Muscle layer of duodenum (tissue), 2 donors: ENCODE data around the gene MYO15A.
"Not testable (repeated sequence)": the region's sequence is repeated elsewhere in the genome, so short reads cannot be mapped to it uniquely, and the experiment has no call there.

Experiments used
- H3K27ac ChIP-seq: one replicate; pipeline ENCODE4 v1.7.0; 2013; ENCODE audit warnings: mild to moderate bottlenecking, low read length
- H3K27me3 ChIP-seq: one replicate; pipeline ENCODE4 v1.7.0; 2013; ENCODE audit warnings: low read depth, mild to moderate bottlenecking, control low read depth, low read length
- H3K36me3 ChIP-seq, 2 donors: one replicate each; pipeline ENCODE4 v1.7.0; 2013; ENCODE audit warnings: low read length in 2 of 2, control low read depth in 1 of 2, mild to moderate bottlenecking in 1 of 2; ENCODE audit not compliant: insufficient read depth in 2 of 2, control insufficient read depth in 1 of 2
- H3K4me1 ChIP-seq, 2 donors: one replicate each; pipeline ENCODE4 v1.7.0; 2013; ENCODE audit warnings: low read length in 2 of 2, mild to moderate bottlenecking in 2 of 2, control low read depth in 1 of 2, moderate library complexity in 1 of 2; ENCODE audit not compliant: insufficient read depth in 2 of 2, control insufficient read depth in 1 of 2
- H3K4me3 ChIP-seq, 2 donors: one replicate each; pipeline ENCODE4 v1.7.0; 2013; ENCODE audit warnings: low read length in 2 of 2, low read depth in 1 of 2, mild to moderate bottlenecking in 1 of 2
- H3K9me3 ChIP-seq, 2 donors: one replicate each; pipeline ENCODE4 v1.7.0; 2013; ENCODE audit warnings: low read length in 2 of 2, control low read depth in 1 of 2, mild to moderate bottlenecking in 1 of 2; ENCODE audit not compliant: control insufficient read depth in 1 of 2
- donor health status: healthy.

The MYO15A gene

DNA sequence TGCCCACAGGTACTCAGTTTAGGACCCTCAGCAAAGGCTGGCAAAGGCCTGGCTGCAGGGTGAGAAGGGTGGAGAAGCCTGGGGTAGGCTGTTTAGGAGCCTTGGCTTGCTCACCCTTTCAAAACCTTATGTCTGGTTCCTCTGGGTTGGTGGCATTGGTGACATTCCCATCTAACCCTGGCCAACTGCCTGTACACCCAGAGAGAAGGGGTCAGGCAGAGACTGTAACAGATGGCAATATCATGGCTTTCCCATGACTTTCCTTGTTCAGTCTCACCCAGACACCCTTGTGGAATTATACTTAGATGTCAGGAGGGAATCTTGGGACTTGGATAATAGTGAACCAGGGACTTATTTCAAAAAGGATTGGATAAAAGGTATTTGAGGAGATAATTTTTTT is 98.4 kb downstream of the MYO15A start:
- H3K9me3 ChIP-seq = no peaks in the 10 kb centered on the region
- H3K27ac ChIP-seq = no peak overlapping the region
- H3K27me3 ChIP-seq = no peaks in the 10 kb centered on the region
- peaks cover 60 to 72% of the 10 kb centered on the region in 2 donors for H3K36me3 ChIP-seq
- H3K4me3 ChIP-seq = no peak overlapping the region
- H3K4me1 ChIP-seq = peaks cover 0 to 12% of the 10 kb centered on the region in 2 donors

- Histone ChIP-seq H3K4me3 (no peak overlapping the region), H3K4me1 (peaks cover 0 to 12% of the 10 kb centered on the region in 2 donors), H3K9me3 (no peaks in the 10 kb centered on the region), H3K27me3 (no peaks in the 10 kb centered on the region), H3K36me3 (peaks cover 59 to 67% of the 10 kb centered on the region in 2 donors), H3K27ac (no peak overlapping the region)
Observed at GRCh38 chr17:18208092-18208491, 99.5 kb downstream of the MYO15A start.

DNA sequence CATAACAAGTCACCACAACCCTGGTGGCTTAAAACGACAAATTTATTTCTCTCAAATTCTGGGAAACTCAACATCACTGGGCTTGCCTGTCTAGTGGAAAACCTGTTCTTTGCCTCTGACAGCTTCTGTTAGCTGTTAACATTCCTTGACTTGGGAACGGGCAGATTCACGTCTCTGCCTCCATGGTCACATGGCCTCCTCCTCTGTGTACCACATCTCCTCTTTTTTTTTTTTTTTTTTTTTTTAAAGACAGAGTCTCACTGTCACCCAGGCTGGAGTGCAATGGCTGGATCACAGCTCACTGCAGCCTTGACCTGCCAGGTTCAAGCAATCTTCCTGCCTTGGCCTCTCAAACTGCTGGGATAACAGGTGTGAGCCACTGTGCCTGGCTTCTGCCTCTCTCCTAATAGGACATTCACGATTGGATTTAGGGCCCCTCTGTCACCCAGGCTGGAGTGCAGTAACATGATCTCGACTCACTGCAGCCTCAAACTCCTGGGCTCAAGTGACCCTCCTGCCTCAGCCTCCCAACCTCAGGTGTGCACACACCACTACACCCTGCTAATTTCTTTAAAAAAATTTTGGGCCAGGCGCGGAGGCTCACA is 105.2 kb downstream of the MYO15A start:
- H3K9me3 ChIP-seq = no peaks in the 10 kb centered on the region
- H3K4me3 ChIP-seq = no peak overlapping the region
- no peaks in the 10 kb centered on the region for H3K27me3 ChIP-seq
- H3K27ac ChIP-seq = no peak overlapping the region
- peaks cover 19 to 24% of the 10 kb centered on the region in 2 donors for H3K36me3 ChIP-seq
- H3K4me1 ChIP-seq = peaks cover 0 to under 1% of the 10 kb centered on the region in 2 donors

DNA sequence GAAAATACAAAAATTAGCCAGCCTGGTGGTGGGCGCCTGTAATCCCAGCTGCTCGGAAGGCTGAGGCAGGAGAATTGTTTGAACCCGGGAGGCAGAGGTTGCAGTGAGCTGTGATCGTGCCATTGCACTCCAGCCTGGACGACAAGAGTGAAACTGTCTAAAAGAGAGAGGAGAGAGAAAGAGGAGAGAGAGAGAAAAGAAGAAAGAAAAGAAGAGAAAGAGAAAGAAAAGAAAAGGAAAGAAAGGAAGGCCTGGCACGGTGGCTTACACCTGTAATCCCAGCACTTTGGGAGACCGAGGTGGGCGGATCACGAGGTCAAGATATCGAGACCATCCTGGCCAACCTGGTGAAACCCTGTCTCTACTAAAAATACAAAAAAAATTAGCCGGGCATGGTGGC is 108.3 kb downstream of the MYO15A start:
- not testable (repeated sequence) for H3K36me3 ChIP-seq, H3K27me3 ChIP-seq, H3K4me3 ChIP-seq, H3K27ac ChIP-seq, H3K9me3 ChIP-seq, H3K4me1 ChIP-seq

DNA sequence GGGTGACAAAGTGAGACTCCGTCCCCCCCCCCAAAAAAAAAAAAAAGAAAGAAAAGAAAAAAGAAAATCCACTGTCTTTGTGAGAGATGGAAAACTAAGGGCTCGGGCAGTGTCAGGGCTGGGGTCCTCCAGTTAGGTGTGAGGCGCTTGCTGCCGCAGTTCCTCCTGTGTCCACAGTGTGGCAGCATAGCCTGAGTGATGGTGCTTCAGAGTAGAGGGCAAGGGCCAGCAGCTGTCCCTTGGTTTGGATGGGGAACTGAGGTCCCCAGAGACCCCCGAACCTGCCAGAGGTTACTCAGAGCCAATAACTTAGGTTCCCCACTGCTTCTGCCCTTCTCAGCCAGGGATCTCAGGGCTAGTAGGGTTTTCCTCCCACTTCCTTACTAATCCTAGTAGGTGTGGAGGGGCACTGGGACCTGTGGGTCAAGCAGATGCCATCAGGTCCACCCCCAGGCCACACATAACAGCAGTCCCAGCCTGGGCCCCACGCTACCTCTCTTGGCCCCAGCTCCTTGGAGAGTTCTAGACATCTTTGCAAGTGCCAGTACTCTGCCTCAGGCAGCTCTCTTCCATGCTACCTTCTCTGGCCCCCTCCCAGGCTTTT is 109.0 kb downstream of the MYO15A start:
- no peak overlapping the region for H3K4me3 ChIP-seq
- no peaks in the 10 kb centered on the region for H3K9me3 ChIP-seq
- H3K4me1 ChIP-seq = peaks cover 3 to 5% of the 10 kb centered on the region in 2 donors
- no peaks in the 10 kb centered on the region for H3K27me3 ChIP-seq
- H3K36me3 ChIP-seq = no peaks in the 10 kb centered on the region
- H3K27ac ChIP-seq = no peak overlapping the region

DNA sequence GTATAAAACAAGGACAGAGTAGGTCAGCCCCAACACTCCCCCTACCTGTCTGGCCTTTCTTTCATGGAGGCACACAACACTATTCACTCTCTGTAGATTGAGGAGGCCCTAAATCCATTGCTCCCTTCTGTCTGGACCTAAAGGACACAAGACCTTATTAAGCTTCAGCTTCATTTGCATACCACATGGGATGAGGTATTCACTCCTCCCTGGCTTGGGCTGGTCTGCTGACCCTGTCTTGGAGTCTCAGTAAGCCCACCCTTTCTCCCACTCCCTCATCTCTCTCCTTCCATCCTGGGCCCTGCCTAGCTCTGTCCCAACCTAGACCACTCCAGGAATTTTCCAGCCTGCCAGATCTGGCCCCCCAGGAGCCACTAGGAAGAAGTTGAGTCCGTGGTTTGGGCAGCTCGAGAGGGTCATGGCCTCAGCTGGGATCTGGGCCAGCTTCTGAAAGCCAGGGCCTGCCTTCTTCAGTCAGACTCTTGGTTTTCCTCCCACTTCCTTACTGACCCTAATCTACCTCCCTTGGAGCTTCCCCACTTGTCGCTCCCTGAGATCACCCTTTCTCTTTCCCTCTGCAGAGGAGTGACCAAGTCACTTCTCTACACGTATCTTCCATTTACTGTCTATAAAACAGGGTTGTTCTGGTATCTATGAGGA is 110.3 kb downstream of the MYO15A start:
- Histone ChIP-seq H3K9me3 (no peaks in the 10 kb centered on the region), H3K27me3 (no peaks in the 10 kb centered on the region), H3K4me1 (peaks cover 3 to 5% of the 10 kb centered on the region in 2 donors), H3K27ac (no peak overlapping the region), H3K36me3 (no peaks in the 10 kb centered on the region), H3K4me3 (no peak overlapping the region)

GRCh38 chr17:18224053-18224386 is 115.5 kb downstream of the MYO15A start:
- no peaks in the 10 kb centered on the region for H3K9me3 ChIP-seq
- no peaks in the 10 kb centered on the region for H3K27me3 ChIP-seq
- peak overlapping the region; percentile 47 for H3K27ac ChIP-seq
- H3K4me1 ChIP-seq = peaks cover 7 to 19% of the 10 kb centered on the region in 2 donors
- no peak overlapping the region for H3K4me3 ChIP-seq
- H3K36me3 ChIP-seq = no peaks in the 10 kb centered on the region

DNA sequence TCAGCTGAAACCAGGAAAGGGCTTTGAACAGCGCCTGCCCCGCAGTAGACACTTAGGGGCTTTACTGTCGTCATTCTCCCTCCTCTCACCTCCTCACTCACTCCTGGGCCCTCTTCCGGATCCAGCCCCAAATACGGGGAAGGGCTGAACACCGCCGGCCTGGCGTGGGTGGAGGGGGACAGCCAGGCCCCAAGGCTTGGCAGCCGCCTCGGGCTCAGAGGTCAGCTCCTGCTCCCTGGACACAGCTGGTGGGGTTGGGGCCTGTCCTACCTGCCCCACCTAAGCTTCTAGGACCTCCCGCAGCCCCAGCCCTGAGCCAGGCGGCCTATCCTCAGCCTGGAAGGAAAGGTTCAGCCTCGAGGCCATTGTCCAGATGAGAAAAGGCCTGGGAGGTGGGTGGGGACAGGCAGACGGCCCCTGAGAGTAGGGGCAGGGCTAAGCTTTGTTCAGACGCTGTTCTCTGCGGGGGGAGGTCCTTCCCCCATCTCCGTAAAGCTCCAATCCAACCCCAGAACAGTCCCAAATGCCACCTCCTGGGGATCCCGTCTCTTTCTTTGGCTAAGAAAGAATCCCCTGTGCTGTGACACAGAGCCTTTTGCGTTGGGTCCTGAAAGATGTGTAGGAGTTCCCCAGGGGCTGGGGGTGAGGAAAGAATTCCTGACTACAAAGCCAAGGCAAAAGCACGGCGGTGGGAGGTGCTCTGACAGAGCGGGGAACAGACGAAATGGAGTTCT is 116.0 kb downstream of the MYO15A start:
- peak overlapping the region; percentile 50 to 55 for H3K4me3 ChIP-seq

GRCh38 chr17:18225121-18225641 is 116.6 kb downstream of the MYO15A start, which contains the start of gene LLGL1:
Gene LLGL1 (plus strand): TSS chr17:18225635. CDS start chr17:18225683, 48 bp downstream.
- Histone ChIP-seq H3K4me3 (peak within 1 kb of the TSS; percentile 77 to 88), H3K27ac (peak within 1 kb of the TSS; percentile 47), H3K27me3 (no peaks in the 10 kb centered on the region), H3K4me1 (peaks cover 4 to 16% of the 10 kb centered on the region in 2 donors), H3K9me3 (no peaks in the 10 kb centered on the region), H3K36me3 (no peaks in the 10 kb centered on the region)

More for the DNA sequence above, 116.0 kb downstream of the MYO15A start:
- Histone ChIP-seq H3K27ac (peak overlapping the region; percentile 47), H3K36me3 (no peaks in the 10 kb centered on the region), H3K9me3 (no peaks in the 10 kb centered on the region), H3K27me3 (no peaks in the 10 kb centered on the region), H3K4me1 (peaks cover 4 to 16% of the 10 kb centered on the region in 2 donors)

DNA sequence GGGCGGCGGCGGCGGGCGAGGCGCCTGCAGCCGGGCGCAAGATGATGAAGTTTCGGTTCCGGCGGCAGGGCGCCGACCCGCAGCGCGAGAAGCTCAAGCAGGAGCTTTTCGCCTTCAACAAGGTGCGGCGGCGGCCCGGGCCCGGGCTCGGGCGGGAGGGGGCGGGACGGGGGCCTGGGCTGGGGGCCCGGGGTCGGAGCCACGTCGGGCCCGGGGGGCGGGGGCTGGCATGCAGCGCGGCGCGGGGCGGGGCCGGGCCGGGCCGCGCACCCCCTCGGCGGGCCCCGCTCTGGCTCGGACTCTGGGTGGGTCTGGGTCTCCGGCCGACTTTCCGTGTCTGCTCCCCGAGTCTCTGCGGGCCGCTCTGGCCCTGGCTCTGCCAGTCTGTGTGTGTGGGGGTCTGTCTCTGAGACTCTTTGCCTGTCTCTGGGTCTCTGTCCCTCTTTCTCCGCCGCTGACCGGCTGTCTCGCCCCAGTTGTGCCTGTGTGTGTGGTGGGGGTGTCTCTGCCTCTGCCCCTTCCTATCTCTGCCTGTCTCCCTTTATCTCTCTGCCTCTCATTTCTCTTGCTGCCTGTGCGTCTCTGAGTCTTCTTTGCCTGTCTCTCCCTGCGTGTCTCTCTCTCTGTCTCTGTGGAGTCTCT is 117.2 kb downstream of the MYO15A start:
- H3K9me3 ChIP-seq = no peaks in the 10 kb centered on the region
- H3K27me3 ChIP-seq = no peaks in the 10 kb centered on the region
- H3K4me3 ChIP-seq = peak overlapping the region; percentile 77 to 88
- no peaks in the 10 kb centered on the region for H3K36me3 ChIP-seq
- H3K4me1 ChIP-seq = peaks cover 4 to 16% of the 10 kb centered on the region in 2 donors
- no peak overlapping the region for H3K27ac ChIP-seq
